Mucosa of descending colon (tissue), 3 donors: ENCODE results near the gene PCBP3. TPM values are rescaled to one million over a fixed set of nuclear protein-coding genes. Genes with fewer than 3 reads are reported as not detected.

Source experiments
- ATAC-seq: fragments of 200-7000 bp; cut with Tn5 transposase; one replicate; pipeline ENCODE4 v1.9.1; 2020; ENCODE audit warnings: mild to moderate bottlenecking, moderate library complexity
- DNase-seq, 3 donors: peaks; one replicate each; pipeline ENCODE4 v3.0.0-alpha.2; 2020
- H3K36me3 ChIP-seq: fragments of 200-600 bp; one replicate; pipeline ENCODE4 v1.8.0; 2021; ENCODE audit warnings: low read depth, mild to moderate bottlenecking
- H3K4me1 ChIP-seq: fragments of 200-600 bp; one replicate; pipeline ENCODE4 v1.8.0; 2021; ENCODE audit warnings: low read depth, mild to moderate bottlenecking
- H3K4me3 ChIP-seq: fragments of 200-600 bp; one replicate; pipeline ENCODE4 v1.8.0; 2021; ENCODE audit warnings: mild to moderate bottlenecking
- H3K9me3 ChIP-seq: fragments of 200-600 bp; one replicate; pipeline ENCODE4 v1.8.0; 2021; ENCODE audit warnings: mild to moderate bottlenecking
- intact Hi-C, 2 donors: fragments of 100-400 bp; cut with DNase I in 1 of 2; cut with micrococcal nuclease in 1 of 2; formaldehyde crosslinking; loops; one replicate each; pipeline versions ENCODE4 v1.11.0 to v1.11.1; 2022; cut with DNase I, micrococcal nuclease
- total RNA-seq, 3 donors: library from RNA; stranded (reverse); fragmentation: NEBNext Ultra II Directional in 2 of 3; extraction: Animal tissue kit (Norgen Biotek cat#: 25700) in 2 of 3; gene quantifications; one replicate each; pipeline versions ENCODE4 v1.2.1 to v1.2.4, GENCODE V29; 2021 to 2023
- TF ChIP-seq, protein P1 (sequence below): fragments of 200-600 bp; IDR thresholded peaks from one replicate; pipeline ENCODE4 v1.8.0; 2022; ENCODE audit warnings: antibody characterized with exemption, mild to moderate bottlenecking
- donor health status: DM: no; HTN: no; CAD: no; lungs with moderate emphysema.
- donor health status: DM: no; HTN: no; CAD: no.
- donor health status: DM: no; HTN: yes; CAD: no.

Gene PCBP3
- total RNA-seq, 3 donors from 2014 or later = 4.5 to 18.4 (median 7.6) TPM

DNA sequence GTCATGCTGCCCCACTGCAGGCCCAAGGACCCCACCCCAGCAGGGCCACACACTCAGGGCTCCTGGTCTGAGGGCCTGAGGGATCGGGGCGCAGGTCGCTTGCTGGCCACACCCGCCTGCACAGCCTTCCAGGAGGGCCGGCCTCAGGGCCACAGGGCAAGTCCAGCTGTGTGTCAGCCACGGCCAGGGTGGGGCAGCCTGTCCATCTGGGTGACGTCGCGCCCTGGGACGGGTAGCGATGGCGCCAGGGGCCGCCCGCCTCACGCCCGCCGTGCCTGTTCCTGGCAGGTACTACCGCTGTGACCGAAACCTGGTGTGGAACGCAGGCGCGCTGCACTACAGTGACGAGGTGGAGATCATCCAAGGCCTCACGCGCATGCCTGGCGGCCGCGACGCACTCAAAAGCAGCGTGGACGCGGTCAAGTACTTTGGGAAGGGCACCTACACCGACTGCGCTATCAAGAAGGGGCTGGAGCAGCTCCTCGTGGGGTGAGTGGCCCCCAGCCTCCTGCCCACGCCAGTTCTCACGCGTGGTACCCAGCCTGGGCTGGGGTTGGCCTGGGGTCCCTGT is 340.5 kb downstream of the PCBP3 start:
- no peaks in the 10 kb centered on the region for H3K36me3 ChIP-seq
- no peak overlapping the region for H3K4me3 ChIP-seq
- H3K4me1 ChIP-seq = peaks cover 11% of the 10 kb centered on the region
- peak; percentile 26 to 63 (median 50) for DNase-seq
- TF ChIP-seq, protein P1, sequence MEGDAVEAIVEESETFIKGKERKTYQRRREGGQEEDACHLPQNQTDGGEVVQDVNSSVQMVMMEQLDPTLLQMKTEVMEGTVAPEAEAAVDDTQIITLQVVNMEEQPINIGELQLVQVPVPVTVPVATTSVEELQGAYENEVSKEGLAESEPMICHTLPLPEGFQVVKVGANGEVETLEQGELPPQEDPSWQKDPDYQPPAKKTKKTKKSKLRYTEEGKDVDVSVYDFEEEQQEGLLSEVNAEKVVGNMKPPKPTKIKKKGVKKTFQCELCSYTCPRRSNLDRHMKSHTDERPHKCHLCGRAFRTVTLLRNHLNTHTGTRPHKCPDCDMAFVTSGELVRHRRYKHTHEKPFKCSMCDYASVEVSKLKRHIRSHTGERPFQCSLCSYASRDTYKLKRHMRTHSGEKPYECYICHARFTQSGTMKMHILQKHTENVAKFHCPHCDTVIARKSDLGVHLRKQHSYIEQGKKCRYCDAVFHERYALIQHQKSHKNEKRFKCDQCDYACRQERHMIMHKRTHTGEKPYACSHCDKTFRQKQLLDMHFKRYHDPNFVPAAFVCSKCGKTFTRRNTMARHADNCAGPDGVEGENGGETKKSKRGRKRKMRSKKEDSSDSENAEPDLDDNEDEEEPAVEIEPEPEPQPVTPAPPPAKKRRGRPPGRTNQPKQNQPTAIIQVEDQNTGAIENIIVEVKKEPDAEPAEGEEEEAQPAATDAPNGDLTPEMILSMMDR = no peak
- no peaks in the 10 kb centered on the region for H3K9me3 ChIP-seq
- ATAC-seq = peak; percentile 3
- intact Hi-C loops = loop anchor here in 1 of 2 donors (2.0 kb wide), 1 partner anchor 115 kb away; the partner anchor contains the start of gene COL6A2

DNA sequence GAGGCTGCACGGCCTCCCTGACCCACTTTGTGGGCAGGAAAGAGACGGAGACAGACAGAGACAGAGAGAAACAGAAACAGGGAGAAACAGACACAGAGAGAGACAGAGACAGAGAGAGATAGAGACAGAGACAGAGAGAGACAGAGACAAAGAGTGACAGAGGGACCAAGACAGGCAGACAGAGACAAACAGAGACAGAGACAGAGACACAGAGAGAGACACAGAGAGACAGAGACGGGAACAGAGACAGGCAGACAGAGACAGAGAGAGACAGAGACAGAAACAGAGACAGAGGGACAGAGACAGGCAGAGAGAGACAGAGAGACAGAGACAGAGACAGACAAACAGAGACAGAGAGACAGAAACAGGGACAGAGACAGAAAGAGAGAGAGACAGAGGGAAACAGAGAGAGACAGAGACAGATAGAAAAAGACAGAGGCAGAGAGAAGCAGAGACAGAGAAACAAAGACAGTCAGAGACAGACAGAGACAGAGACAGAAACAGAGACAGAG is 341.1 kb downstream of the PCBP3 start:
- no peak for DNase-seq
- ATAC-seq = no peak
- H3K9me3 ChIP-seq = no peaks in the 10 kb centered on the region
- intact Hi-C loops = no loop called here
- no peak overlapping the region for H3K4me3 ChIP-seq
- peaks cover 11% of the 10 kb centered on the region for H3K4me1 ChIP-seq
- TF ChIP-seq, protein P1 = no peak
- H3K36me3 ChIP-seq = no peaks in the 10 kb centered on the region

GRCh38 chr21:45985471-45986315 is 342.2 kb downstream of the PCBP3 start:
- Histone ChIP-seq H3K4me3 (no peak overlapping the region), H3K4me1 (peaks cover 11% of the 10 kb centered on the region), H3K36me3 (no peaks in the 10 kb centered on the region), H3K9me3 (no peaks in the 10 kb centered on the region)
- TF ChIP-seq, protein P1 = no peak
- ATAC-seq = no peak
- intact Hi-C loops = no loop called here
- DNase-seq = peak in 2 of 3 donors; percentile 14 to 45

GRCh38 chr21:45986316-45987051 is 343.0 kb downstream of the PCBP3 start:
- TF ChIP-seq, protein P1 = no peak
- Histone ChIP-seq H3K4me1 (peaks cover 11% of the 10 kb centered on the region), H3K36me3 (no peaks in the 10 kb centered on the region), H3K4me3 (no peak overlapping the region), H3K9me3 (no peaks in the 10 kb centered on the region)
- ATAC-seq = no peak
- intact Hi-C loops = no loop called here
- peak in 1 of 3 donors; percentile 23 for DNase-seq

DNA sequence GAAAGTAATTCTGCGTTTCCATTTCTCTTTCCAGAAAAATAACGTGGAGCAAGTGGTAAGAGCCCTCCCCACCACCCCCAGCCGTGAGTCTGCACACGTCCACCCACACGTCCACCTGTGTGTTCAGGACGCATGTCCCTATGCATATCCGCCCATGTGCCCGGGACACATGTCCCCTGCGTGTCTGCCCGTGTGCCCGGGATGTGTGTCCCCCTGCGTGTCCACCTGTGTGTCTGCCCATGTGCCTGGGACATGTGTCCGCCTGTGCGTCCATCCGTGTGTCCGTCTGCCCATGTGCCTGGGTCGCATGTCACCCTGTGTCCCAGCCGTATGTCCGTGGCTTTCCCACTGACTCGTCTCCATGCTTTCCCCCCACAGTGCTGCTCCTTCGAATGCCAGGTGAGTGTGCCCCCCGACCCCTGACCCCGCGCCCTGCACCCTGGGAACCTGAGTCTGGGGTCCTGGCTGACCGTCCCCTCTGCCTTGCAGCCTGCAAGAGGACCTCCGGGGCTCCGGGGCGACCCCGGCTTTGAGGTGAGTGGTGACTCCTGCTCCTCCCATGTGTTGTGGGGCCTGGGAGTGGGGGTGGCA is 343.7 kb downstream of the PCBP3 start:
- DNase-seq (peak in 2 of 3 donors; percentile 12 to 48), ATAC-seq (no peak)
- Histone ChIP-seq H3K9me3 (no peaks in the 10 kb centered on the region), H3K4me3 (no peak overlapping the region), H3K4me1 (peaks cover 6% of the 10 kb centered on the region), H3K36me3 (no peaks in the 10 kb centered on the region)
- intact Hi-C loops = no loop called here
- TF ChIP-seq, protein P1 = no peak
